Fibroblast of lung (primary cell): ENCODE measurements around the gene KLHDC7B. TPM values are rescaled to one million over a fixed set of nuclear protein-coding genes. Genes with fewer than 3 reads are reported as not detected.
A peak's percentile ranks its signal among the peaks of the same experiment; 100 is the strongest.

Experiments
- DNase-seq, 2 donors: peaks; one replicate each; pipeline versions ENCODE4 v3.0.0 to v3.0.0-alpha.2; 2010; ENCODE audit warnings: low read depth in 2 of 2
- H2AFZ ChIP-seq: 2 replicates; pipeline ENCODE4 v1.5.1; 2012; ENCODE audit warnings: low read length, control low read depth, inconsistent platforms
- H3K27ac ChIP-seq: 2 replicates; pipeline ENCODE4 v1.5.1; 2011; ENCODE audit warnings: low read length, control low read depth; ENCODE audit not compliant: insufficient read depth
- H3K27me3 ChIP-seq: 2 replicates; pipeline ENCODE4 v1.5.1; 2011; ENCODE audit warnings: mild to moderate bottlenecking, low read length; ENCODE audit not compliant: control insufficient read depth, insufficient read depth
- H3K36me3 ChIP-seq: 2 replicates; pipeline ENCODE4 v1.5.1; 2011; ENCODE audit warnings: low read length; ENCODE audit not compliant: control insufficient read depth, insufficient read depth
- H3K4me1 ChIP-seq: 2 replicates; pipeline ENCODE4 v1.5.1; 2011; ENCODE audit warnings: low read length; ENCODE audit not compliant: control insufficient read depth, insufficient read depth; ENCODE audit errors: extremely low read depth
- H3K4me2 ChIP-seq: 2 replicates; pipeline ENCODE4 v1.5.1; 2011; ENCODE audit warnings: low read length, control low read depth; ENCODE audit not compliant: insufficient read depth; ENCODE audit errors: extremely low read depth
- H3K4me3 ChIP-seq, 4 experiments: fragments of 200-600 bp in 1 of 4; sonication (generic) in 1 of 4; replicated peaks in 1 of 4; 2 replicates each; pipeline ENCODE4 v1.5.1; 2011 to 2016; ENCODE audit warnings: low read length in 4 of 4, low read depth in 3 of 4, mild to moderate bottlenecking in 3 of 4, control low read depth in 2 of 4, inconsistent platforms in 1 of 4, mixed read lengths in 1 of 4; ENCODE audit not compliant: insufficient read depth in 1 of 4; ENCODE audit errors: control extremely low read depth in 1 of 4
- H3K79me2 ChIP-seq: 2 replicates; pipeline ENCODE4 v1.5.1; 2012; ENCODE audit warnings: mild to moderate bottlenecking, low read length, inconsistent platforms; ENCODE audit not compliant: control insufficient read depth, insufficient read depth
- H3K9ac ChIP-seq: 2 replicates; pipeline ENCODE4 v1.5.1; 2011; ENCODE audit warnings: mild to moderate bottlenecking, low read length, control low read depth; ENCODE audit not compliant: insufficient read depth
- H3K9me3 ChIP-seq: 2 replicates; pipeline ENCODE4 v1.5.1; 2012; ENCODE audit warnings: low read depth, low read length; ENCODE audit not compliant: control insufficient read depth, insufficient read depth
- H4K20me1 ChIP-seq: 2 replicates; pipeline ENCODE4 v1.5.1; 2011; ENCODE audit warnings: low read length; ENCODE audit not compliant: control insufficient read depth, insufficient read depth; ENCODE audit errors: extremely low read depth
- EZH2 ChIP-seq: IDR thresholded peaks from 2 replicates; pipeline ENCODE4 v1.5.1; 2012; ENCODE audit warnings: low read length, control low read depth, mild to moderate bottlenecking; ENCODE audit errors: missing control alignments
- polyA plus RNA-seq, 2 donors: library from polyadenylated mRNA; depleted of rRNA in 1 of 2; stranded (reverse) in 1 of 2; unstranded in 1 of 2; fragments of >200 nt; gene quantifications; 2 replicates each; pipeline ENCODE4 v1.2.1, GENCODE V29; 2011 to 2012; ENCODE audit warnings: missing spikeins in 1 of 2
- total RNA-seq: library from RNA; depleted of rRNA; stranded (reverse); fragments of >200 nt; gene quantifications from 2 replicates; pipeline ENCODE4 v1.2.1, GENCODE V29; 2014
- TF ChIP-seq, protein P1 (sequence below), 2 donors: IDR thresholded peaks in 1 of 2; conservative IDR thresholded peaks in 1 of 2; 1 replicate in 1 of 2; 2 replicates in 1 of 2; pipeline ENCODE4 v1.5.1; 2011 to 2012; ENCODE audit warnings: low read length in 2 of 2, control low read depth in 1 of 2, inconsistent platforms in 1 of 2, low read depth in 1 of 2, mild to moderate bottlenecking in 1 of 2

KLHDC7B gene
- total and polyA plus RNA-seq, 2 donors (not counting 1 experiment from before 2014, with no cell fraction given) = 0.17 TPM; not detected in 1

DNA sequence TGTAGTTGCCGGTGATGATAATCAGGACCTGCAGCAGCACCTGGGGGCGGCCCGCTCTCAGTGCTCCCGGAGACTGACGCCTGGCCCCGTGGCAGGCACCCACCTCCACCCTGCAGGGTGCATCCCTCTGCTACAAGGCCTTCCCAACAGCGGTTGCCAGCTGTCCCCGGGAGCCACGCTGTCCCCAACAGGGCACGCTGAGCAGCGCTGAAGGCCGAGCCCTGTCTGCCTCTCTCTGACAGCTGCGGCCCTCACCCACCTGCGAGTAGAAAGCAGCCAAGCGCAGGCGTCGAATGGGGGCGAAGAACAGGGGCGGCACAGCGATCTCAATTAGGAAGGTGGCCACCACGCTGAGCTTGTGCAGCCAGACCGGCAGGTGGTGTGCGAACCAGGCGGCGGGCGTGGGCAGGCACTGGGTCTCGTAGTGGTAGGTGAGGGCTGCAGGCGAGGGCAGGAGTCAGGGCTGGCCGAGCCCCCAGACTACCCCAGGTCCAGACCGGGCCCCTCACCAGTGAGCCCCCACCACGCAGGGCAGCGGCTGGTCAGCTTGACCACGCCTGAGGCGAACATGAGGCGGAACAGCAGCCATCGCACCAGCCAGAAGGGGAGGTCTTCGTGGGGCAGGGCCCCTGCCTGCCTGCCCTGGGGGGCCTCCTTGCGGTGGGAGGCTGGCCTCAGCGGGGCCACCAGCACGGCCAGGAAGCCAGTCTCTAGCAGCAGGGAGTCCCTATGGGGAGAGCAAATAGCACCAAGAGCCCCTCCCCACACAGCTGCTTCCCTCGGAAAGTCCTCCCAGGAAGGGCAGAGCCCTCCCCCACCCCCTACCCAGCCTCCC is 39.7 kb upstream of the KLHDC7B start:
- DNase-seq = no peak
- TF ChIP-seq EZH2 = no peak
- TF ChIP-seq, protein P1, sequence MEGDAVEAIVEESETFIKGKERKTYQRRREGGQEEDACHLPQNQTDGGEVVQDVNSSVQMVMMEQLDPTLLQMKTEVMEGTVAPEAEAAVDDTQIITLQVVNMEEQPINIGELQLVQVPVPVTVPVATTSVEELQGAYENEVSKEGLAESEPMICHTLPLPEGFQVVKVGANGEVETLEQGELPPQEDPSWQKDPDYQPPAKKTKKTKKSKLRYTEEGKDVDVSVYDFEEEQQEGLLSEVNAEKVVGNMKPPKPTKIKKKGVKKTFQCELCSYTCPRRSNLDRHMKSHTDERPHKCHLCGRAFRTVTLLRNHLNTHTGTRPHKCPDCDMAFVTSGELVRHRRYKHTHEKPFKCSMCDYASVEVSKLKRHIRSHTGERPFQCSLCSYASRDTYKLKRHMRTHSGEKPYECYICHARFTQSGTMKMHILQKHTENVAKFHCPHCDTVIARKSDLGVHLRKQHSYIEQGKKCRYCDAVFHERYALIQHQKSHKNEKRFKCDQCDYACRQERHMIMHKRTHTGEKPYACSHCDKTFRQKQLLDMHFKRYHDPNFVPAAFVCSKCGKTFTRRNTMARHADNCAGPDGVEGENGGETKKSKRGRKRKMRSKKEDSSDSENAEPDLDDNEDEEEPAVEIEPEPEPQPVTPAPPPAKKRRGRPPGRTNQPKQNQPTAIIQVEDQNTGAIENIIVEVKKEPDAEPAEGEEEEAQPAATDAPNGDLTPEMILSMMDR (conservative IDR thresholded peaks at IDR 0.05 in 1 of 2, IDR thresholded peaks at IDR 0.05 in 1 of 2; ENCODE audit: low read depth in 1 of 2, low read length in 2 of 2) = no peak
- Histone ChIP-seq H2AFZ (no peak overlapping the region), H3K9me3 (no peaks in the 10 kb centered on the region), H3K4me3 (peak overlapping the region in 3 of 4 experiments; percentile 93 to 97 (median 94)), H3K36me3 (peaks cover 19% of the 10 kb centered on the region), H3K9ac (no peak overlapping the region), H3K4me1 (peaks cover 3% of the 10 kb centered on the region), H3K4me2 (peak overlapping the region; percentile 42), H3K27me3 (no peaks in the 10 kb centered on the region), H4K20me1 (no peaks in the 10 kb centered on the region), H3K79me2 (peaks cover 37% of the 10 kb centered on the region), H3K27ac (no peak overlapping the region)

DNA sequence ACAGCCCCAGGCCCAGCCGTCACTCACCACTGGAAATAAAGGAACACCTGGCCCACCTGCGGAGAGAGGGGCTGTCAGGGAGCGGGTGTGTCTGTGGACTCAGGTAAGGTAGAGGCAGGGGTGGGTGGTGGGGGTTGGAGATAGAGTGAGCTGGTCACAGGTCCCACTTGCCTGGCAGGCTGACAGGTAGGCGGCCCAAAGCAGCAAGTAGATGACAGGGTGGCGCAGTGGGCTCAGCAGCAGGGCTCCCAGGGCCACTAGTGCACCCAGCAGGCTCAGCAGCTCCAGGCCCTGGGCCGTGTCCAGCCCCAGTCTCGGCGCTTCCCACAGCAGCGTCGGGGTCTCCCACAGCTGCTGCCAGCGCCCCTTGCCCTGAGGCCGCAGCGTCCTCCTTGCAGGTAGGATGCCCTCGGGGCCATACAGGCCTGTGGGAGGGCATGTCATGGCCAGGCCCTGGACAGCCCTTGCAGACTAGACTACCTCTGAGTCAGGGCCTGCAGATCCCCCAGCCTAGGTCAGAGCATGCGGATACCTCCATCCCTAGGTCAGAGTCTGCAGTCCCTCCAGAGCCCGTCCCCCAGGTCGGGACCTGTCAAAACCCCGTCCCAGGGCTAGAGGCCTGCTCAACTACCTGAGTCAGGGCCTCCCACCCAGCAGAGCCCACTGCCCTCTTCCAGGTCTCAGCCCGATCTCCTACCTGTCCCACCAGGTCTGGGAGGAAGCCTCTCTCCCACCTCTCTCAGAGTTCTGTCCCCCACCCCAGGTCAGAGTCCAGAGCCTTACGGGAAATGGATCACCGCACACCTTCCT is 38.9 kb upstream of the KLHDC7B start:
- peaks cover 19% of the 10 kb centered on the region for H3K36me3 ChIP-seq
- peak overlapping the region; percentile 91 to 97 (median 94) for H3K4me3 ChIP-seq
- TF ChIP-seq EZH2 = no peak
- TF ChIP-seq, protein P1 (conservative IDR thresholded peaks at IDR 0.05 in 1 of 2, IDR thresholded peaks at IDR 0.05 in 1 of 2; ENCODE audit: low read depth in 1 of 2, low read length in 2 of 2) = no peak
- peak overlapping the region; percentile 81 for H2AFZ ChIP-seq
- peaks cover 3% of the 10 kb centered on the region for H3K4me1 ChIP-seq
- peaks cover 37% of the 10 kb centered on the region for H3K79me2 ChIP-seq
- H3K9ac ChIP-seq = peak overlapping the region; percentile 81
- peak overlapping the region; percentile 86 for H3K27ac ChIP-seq
- no peaks in the 10 kb centered on the region for H3K27me3 ChIP-seq
- peak overlapping the region; percentile 42 for H3K4me2 ChIP-seq
- no peaks in the 10 kb centered on the region for H4K20me1 ChIP-seq
- no peaks in the 10 kb centered on the region for H3K9me3 ChIP-seq
- peak in 1 of 2 donors; percentile 3 for DNase-seq

DNA sequence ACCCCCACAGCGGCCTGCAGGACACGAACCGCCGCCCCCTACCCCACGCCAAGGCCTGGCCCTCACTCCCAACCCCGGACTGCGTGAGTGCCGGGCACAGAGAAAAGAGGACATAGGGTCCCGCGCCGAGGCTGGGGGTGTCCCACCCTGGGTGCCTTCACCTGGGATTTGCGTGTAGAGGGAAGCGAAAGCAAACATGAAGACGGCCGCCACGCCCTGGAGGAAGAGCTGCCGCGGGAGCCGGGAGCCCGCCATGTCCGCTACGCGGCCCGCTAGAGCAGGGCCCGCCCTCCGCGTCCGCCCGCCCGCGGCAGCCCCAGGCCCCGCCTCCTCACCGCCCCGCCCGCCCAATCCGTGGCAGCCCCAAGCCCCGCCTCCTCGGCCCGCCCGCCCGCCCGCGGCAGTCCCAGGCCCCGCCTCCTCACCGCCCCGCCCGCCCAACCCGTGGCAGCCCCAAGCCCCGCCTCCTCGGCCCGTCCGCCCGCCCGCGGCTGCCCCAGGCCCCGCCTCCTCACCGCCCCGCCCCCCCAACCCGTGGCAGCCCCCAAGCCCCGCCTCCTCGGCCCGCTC is 38.2 kb upstream of the KLHDC7B start, which contains the start of gene LMF2:
Gene LMF2 (minus strand): TSS at position 282 of the 570 bp plus-strand sequence. CDS start 27 bp downstream, at position 255.
- H4K20me1 ChIP-seq = no peaks in the 10 kb centered on the region
- no peak for DNase-seq
- H3K27me3 ChIP-seq = no peaks in the 10 kb centered on the region
- H3K9ac ChIP-seq = peak within 1 kb of the TSS; percentile 90
- peak within 1 kb of the TSS; percentile 90 for H3K27ac ChIP-seq
- H3K4me1 ChIP-seq = peaks cover 3% of the 10 kb centered on the region
- peak within 1 kb of the TSS; percentile 89 for H2AFZ ChIP-seq
- H3K36me3 ChIP-seq = peaks cover 16% of the 10 kb centered on the region
- no peak for TF ChIP-seq EZH2
- TF ChIP-seq, protein P1 (conservative IDR thresholded peaks at IDR 0.05 in 1 of 2, IDR thresholded peaks at IDR 0.05 in 1 of 2; ENCODE audit: low read depth in 1 of 2, low read length in 2 of 2) = no peak
- peak within 1 kb of the TSS; percentile 99 for H3K4me2 ChIP-seq
- H3K4me3 ChIP-seq = peak within 1 kb of the TSS; percentile 91 to 97 (median 94)
- H3K79me2 ChIP-seq = peaks cover 44% of the 10 kb centered on the region
- H3K9me3 ChIP-seq = no peaks in the 10 kb centered on the region
